ENCODE data around the gene UBE2B. TPM values are rescaled to one million over a fixed set of nuclear protein-coding genes. Genes with fewer than 3 reads are reported as not detected.

UBE2B gene
- 53.4 to 85.7 TPM (median 71.5 TPM) in 5 replicates for total RNA-seq (2022; extraction: Qiagen RNA extraction; ENCODE audit: low read depth)

DNA sequence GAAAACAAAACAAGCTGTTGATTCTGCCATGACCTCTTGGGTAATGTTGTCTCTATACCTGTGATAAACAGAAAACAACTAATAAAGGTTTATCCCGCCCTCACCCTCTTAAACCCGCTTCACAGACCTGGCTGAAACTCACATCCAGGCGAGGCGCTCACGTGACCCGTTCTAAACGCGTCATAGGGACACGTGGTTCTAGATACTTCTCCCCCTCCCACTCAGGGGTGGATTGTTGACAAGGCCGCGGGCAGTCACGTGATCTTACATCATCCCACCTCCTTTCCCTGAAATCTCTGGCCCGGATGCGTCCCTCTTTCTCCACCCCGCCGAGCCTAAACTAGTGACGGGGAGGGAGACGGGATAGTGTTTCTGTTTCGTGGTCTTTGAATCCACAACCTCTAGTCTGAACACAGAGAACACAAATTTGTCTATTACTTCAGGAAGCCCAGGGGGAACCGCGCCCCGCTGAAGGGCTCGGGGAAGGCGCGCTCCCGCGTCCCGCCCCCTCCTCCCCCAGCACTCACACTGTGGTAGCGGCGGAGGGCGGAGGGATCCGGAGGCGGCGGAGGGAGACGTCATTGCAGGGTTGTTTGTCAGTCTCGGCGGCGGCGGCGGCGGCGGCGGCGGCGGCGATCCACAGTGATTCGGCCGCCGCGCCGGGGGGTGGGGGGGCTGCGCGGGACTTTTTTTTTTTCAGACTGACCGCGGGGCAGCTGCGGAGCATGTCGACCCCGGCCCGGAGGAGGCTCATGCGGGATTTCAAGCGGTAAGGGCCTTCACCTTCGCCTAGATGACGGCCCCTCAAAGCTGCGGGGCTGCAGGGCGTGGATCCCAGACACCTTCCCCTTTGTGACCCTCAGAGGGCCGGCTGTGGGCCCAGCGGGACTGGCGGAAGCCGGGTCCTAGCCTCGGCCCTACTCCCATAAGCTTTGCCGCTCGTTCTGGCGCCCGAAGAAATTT is at the start of gene UBE2B:
Gene UBE2B, plus strand, starts transcription at position 699 of the 963 bp plus-strand sequence. Its CDS starts 27 bp downstream, at position 726.

DNA sequence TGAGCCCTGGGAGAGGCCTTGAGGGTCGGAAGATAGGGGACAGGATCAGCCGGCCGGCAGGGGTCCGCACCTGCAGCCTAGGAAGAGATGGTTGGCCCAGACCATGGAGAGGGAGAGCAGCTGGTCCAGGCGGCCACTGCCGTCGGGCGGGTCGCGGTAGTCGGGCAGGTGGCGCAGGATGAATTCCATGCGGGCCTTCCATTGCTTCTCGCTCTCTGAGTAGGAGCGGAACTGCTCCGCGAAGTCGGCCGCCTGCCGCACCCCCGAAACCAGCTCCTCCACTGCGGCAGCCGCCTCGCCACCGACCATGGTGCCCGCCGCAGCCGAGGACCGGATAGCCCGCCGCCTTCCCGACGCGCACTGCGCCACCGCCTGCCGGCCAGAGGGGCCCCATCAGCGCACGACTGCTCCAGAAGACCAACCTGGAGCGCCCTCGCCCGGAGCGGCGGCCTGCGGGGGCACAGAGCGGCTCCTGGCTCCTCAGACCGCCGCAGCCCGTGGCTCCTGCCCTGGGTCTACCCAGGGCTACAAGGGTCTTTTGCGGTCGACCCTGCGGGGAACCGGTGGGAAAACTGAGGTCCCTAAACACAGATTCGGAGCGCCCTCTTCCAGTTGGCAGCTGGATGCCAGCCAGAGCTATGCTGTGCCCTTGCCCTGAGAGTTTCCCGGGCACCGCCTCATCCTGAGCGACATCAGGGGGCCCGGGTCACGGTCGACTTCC is 40.3 kb downstream of the UBE2B start, which contains the start of gene CDKN2AIPNL:
Gene CDKN2AIPNL, minus strand, starts transcription at position 336 of the 721 bp plus-strand sequence. Its CDS starts 27 bp downstream, at position 309.

Other genes with a start within 250 kb of the UBE2B start
- 621 to 779 TPM (median 638 TPM) in 5 replicates for gene SKP1, start 194.6 kb upstream of the UBE2B start, total RNA-seq (2022; extraction: Qiagen RNA extraction; ENCODE audit: low read depth)
- 235 to 294 TPM (median 274 TPM) in 5 replicates for gene PPP2CA, start 145.5 kb upstream of the UBE2B start, total RNA-seq (2022; extraction: Qiagen RNA extraction; ENCODE audit: low read depth)
- 0.66 to 2.3 TPM (median 1.4 TPM) in 5 replicates for gene CDKL3, start 4.4 kb upstream of the UBE2B start, total RNA-seq (2022; extraction: Qiagen RNA extraction; ENCODE audit: low read depth)
- 37.1 to 44.7 TPM (median 42.1 TPM) in 5 replicates for gene CDKN2AIPNL, start 40.3 kb downstream of the UBE2B start, total RNA-seq (2022; extraction: Qiagen RNA extraction; ENCODE audit: low read depth)
- 24.1 to 30.8 TPM (median 28.4 TPM) in 5 replicates for gene JADE2, start 154.1 kb downstream of the UBE2B start, total RNA-seq (2022; extraction: Qiagen RNA extraction; ENCODE audit: low read depth)

Measured in A549 treated with CpdA at 1 μM for 4 hours (cell line).